IMR-90 (cell line): ENCODE results near the gene HOXB2. TPM values are rescaled to one million over a fixed set of nuclear protein-coding genes. Genes with fewer than 3 reads are reported as not detected.

Experiments used
- ATAC-seq: fragments of 200-7000 bp; cut with Tn5 transposase; 2 replicates; pipeline ENCODE4 v1.9.1; 2020; ENCODE audit warnings: low read depth, mild to moderate bottlenecking, moderate library complexity
- BruUV-seq: library from RNA; stranded (reverse); fragments of 400-500 nt; replicated peaks from 2 replicates; lab custom pipeline; 2021; lab: Mats Ljungman, UMichigan
- CTCF ChIA-PET: fragments of 300-600 bp; formaldehyde crosslinking; extraction: SDS; loops from one replicate; lab custom pipeline; 2021; ENCODE audit warnings: antibody characterized with exemption; lab: Yijun Ruan, JAX
- POLR2A ChIA-PET: fragments of 300-600 bp; sonication (Branson Sonifier 250); formaldehyde crosslinking; loops from one replicate; lab custom pipeline; 2022; ENCODE audit warnings: antibody characterized with exemption; ENCODE audit not compliant: unreplicated experiment; lab: Charles Lee
- DNase-seq: peaks from one replicate; pipeline ENCODE4 v3.0.0; 2013
- H2AFZ ChIP-seq: replicated peaks from 2 replicates; pipeline ENCODE3; 2013; ENCODE audit warnings: low read length, mild to moderate bottlenecking; ENCODE audit not compliant: poor library complexity
- H2AK5ac ChIP-seq: 2 replicates; pipeline ENCODE4 v1.6.1; 2013; ENCODE audit warnings: low read depth, low read length, inconsistent platforms
- H2AK9ac ChIP-seq: replicated peaks from 2 replicates; pipeline ENCODE3; 2013; ENCODE audit warnings: mild to moderate bottlenecking, low read depth, low read length, moderate library complexity; ENCODE audit not compliant: poor library complexity
- H2BK120ac ChIP-seq: 2 replicates; pipeline ENCODE4 v1.6.1; 2013; ENCODE audit warnings: low read depth, low read length, inconsistent platforms
- H2BK15ac ChIP-seq: 3 replicates; pipeline ENCODE4 v1.6.1; 2013; ENCODE audit warnings: low read depth, low read length, inconsistent platforms
- H2BK20ac ChIP-seq: 2 replicates; pipeline ENCODE4 v1.6.1; 2013; ENCODE audit warnings: low read depth, mild to moderate bottlenecking, inconsistent platforms, low read length, moderate library complexity
- H2BK5ac ChIP-seq: 2 replicates; pipeline ENCODE4 v1.6.1; 2013; ENCODE audit warnings: mild to moderate bottlenecking, low read depth, low read length, inconsistent platforms; ENCODE audit not compliant: poor library complexity, severe bottlenecking
- H3K14ac ChIP-seq: replicated peaks from 2 replicates; pipeline ENCODE4 v1.6.1; 2013; ENCODE audit warnings: low read depth, low read length, inconsistent platforms
- H3K18ac ChIP-seq: 2 replicates; pipeline ENCODE4 v1.6.1; 2013; ENCODE audit warnings: low read depth, low read length, control low read depth
- H3K23ac ChIP-seq: 2 replicates; pipeline ENCODE4 v1.6.1; 2013; ENCODE audit warnings: low read depth, low read length, inconsistent platforms
- H3K27ac ChIP-seq: 2 replicates; pipeline ENCODE4 v1.5.1; 2013; ENCODE audit warnings: mild to moderate bottlenecking, control low read depth, low read length; ENCODE audit not compliant: insufficient read depth
- H3K27me3 ChIP-seq: 2 replicates; pipeline ENCODE4 v1.6.1; 2013; ENCODE audit warnings: low read length; ENCODE audit not compliant: control insufficient read depth, insufficient read depth
- H3K36me3 ChIP-seq: 2 replicates; pipeline ENCODE4 v1.6.1; 2013; ENCODE audit warnings: low read length, mixed read lengths; ENCODE audit not compliant: control insufficient read depth, insufficient read depth
- H3K4ac ChIP-seq: 2 replicates; pipeline ENCODE4 v1.6.1; 2013; ENCODE audit warnings: low read depth, low read length, inconsistent platforms
- H3K4me1 ChIP-seq: 2 replicates; pipeline ENCODE4 v1.6.1; 2013; ENCODE audit warnings: low read length, mixed read lengths; ENCODE audit not compliant: control insufficient read depth, insufficient read depth
- H3K4me2 ChIP-seq: 2 replicates; pipeline ENCODE4 v1.6.1; 2013; ENCODE audit warnings: low read depth, mild to moderate bottlenecking, control low read depth, low read length, moderate library complexity
- H3K4me3 ChIP-seq: 2 replicates; pipeline ENCODE4 v1.5.1; 2013; ENCODE audit warnings: low read depth, mild to moderate bottlenecking, control low read depth, low read length, moderate library complexity; ENCODE audit not compliant: insufficient read depth
- H3K56ac ChIP-seq: 2 replicates; pipeline ENCODE4 v1.6.1; 2013; ENCODE audit warnings: low read length, inconsistent platforms; ENCODE audit not compliant: insufficient read depth; ENCODE audit errors: extremely low read depth
- H3K79me1 ChIP-seq, 2 experiments: 2 replicates each; pipeline ENCODE4 v1.6.1; 2013; ENCODE audit warnings: low read length in 2 of 2, inconsistent platforms in 1 of 2, low read depth in 1 of 2
- H3K9ac ChIP-seq: 2 replicates; pipeline ENCODE4 v1.6.1; 2013; ENCODE audit warnings: low read depth, low read length, control low read depth
- H3K9me1 ChIP-seq: 2 replicates; pipeline ENCODE4 v1.6.1; 2013; ENCODE audit warnings: low read length, inconsistent platforms; ENCODE audit not compliant: insufficient read depth
- H3K9me3 ChIP-seq: 2 replicates; pipeline ENCODE4 v1.6.1; 2013; ENCODE audit warnings: low read length; ENCODE audit not compliant: control insufficient read depth, insufficient read depth
- H4K20me1 ChIP-seq: 2 replicates; pipeline ENCODE4 v1.6.1; 2013; ENCODE audit warnings: low read length, inconsistent platforms; ENCODE audit not compliant: insufficient read depth
- H4K5ac ChIP-seq: 2 replicates; pipeline ENCODE4 v1.6.1; 2013; ENCODE audit warnings: mild to moderate bottlenecking, low read depth, low read length, control low read depth
- H4K8ac ChIP-seq, 2 experiments: 2 replicates each; pipeline ENCODE4 v1.6.1; 2013; ENCODE audit warnings: low read depth in 2 of 2, low read length in 2 of 2, control low read depth in 1 of 2, inconsistent platforms in 1 of 2
- H4K91ac ChIP-seq: 2 replicates; pipeline ENCODE4 v1.6.1; 2013; ENCODE audit warnings: low read depth, low read length, inconsistent platforms; ENCODE audit not compliant: insufficient read depth
- CEBPB ChIP-seq: IDR thresholded peaks from 2 replicates; pipeline ENCODE4 v1.6.1; 2012; ENCODE audit warnings: low read depth, low read length, improper control_type of control experiment
- CHD1 ChIP-seq: IDR thresholded peaks from 2 replicates; pipeline ENCODE4 v1.6.1; 2012; ENCODE audit warnings: low read depth, low read length, improper control_type of control experiment
- FOS ChIP-seq: fragments of 150-350 bp; IDR thresholded peaks from 2 replicates; pipeline ENCODE4 v1.6.1; 2016; ENCODE audit warnings: low read depth, low read length
- MXI1 ChIP-seq: IDR thresholded peaks from 2 replicates; pipeline ENCODE4 v1.6.1; 2012; ENCODE audit warnings: low read depth, mild to moderate bottlenecking, low read length, moderate library complexity, borderline replicate concordance
- NFE2L2 ChIP-seq: fragments of 150-350 bp; IDR thresholded peaks from 2 replicates; pipeline ENCODE4 v1.6.1; 2016; ENCODE audit warnings: low read depth, mild to moderate bottlenecking, low read length
- POLR2A ChIP-seq: IDR thresholded peaks from 2 replicates; pipeline ENCODE4 v1.6.1; 2012; ENCODE audit warnings: mild to moderate bottlenecking, low read depth, low read length
- RAD21 ChIP-seq: IDR thresholded peaks from 2 replicates; pipeline ENCODE4 v1.6.1; 2012; ENCODE audit warnings: low read length, improper control_type of control experiment
- RFX5 ChIP-seq: IDR thresholded peaks from 2 replicates; pipeline ENCODE4 v1.8.0; 2012; ENCODE audit warnings: low read depth, mild to moderate bottlenecking, low read length, moderate library complexity
- WGBS, 2 experiments: methylation state at CpG; one replicate each; pipeline versions ENCODE4 v1.1.5 to v1.1.7; 2013; ENCODE audit warnings: missing lambda C conversion rate in 2 of 2; ENCODE audit not compliant: insufficient read length in 1 of 2; ENCODE audit errors: extremely low coverage in 2 of 2; 5-methylcytosine and 5-hydroxymethylcytosine counted together
- dilution Hi-C: fragments of 300-500 bp; cut with HindIII; formaldehyde crosslinking; loops from one replicate; pipeline ENCODE4 v1.14.3; 2018; ENCODE audit warnings: low sequenced_read_pairs; ENCODE audit not compliant: unreplicated experiment
- in situ Hi-C: fragments of 300-500 bp; cut with MboI; formaldehyde crosslinking; loops from 3 replicates; pipeline ENCODE4 v1.14.3; 2019; ENCODE audit warnings: low sequenced_read_pairs, inconsistent platforms, mixed read lengths
- intact Hi-C: fragments of 100-400 bp; cut with micrococcal nuclease; formaldehyde crosslinking; loops from 2 replicates; pipeline ENCODE4 v1.10.0; 2022
- polyA plus RNA-seq, 3 experiments: library from polyadenylated mRNA; depleted of rRNA; stranded (reverse); fragments of >200 nt; gene quantifications; 2 replicates each; pipeline ENCODE4 v1.2.3, GENCODE V29; 2012; ENCODE audit warnings: low replicate concordance in 1 of 3
- total RNA-seq: library from RNA; depleted of rRNA; stranded (reverse); fragments of >200 nt; gene quantifications from 2 replicates; pipeline ENCODE4 v1.2.3, GENCODE V29; 2012
- TF ChIP-seq, protein P1 (sequence below): fragments of 150-350 bp; IDR thresholded peaks from 2 replicates; pipeline ENCODE4 v1.6.1; 2017; ENCODE audit warnings: mild to moderate bottlenecking, antibody characterized with exemption, low read length, low read depth
- TF ChIP-seq, protein P2 (sequence below): conservative IDR thresholded peaks from 2 replicates; pipeline ENCODE4 v1.5.1; 2012; ENCODE audit warnings: mild to moderate bottlenecking, low read depth, low read length, improper control_type of control experiment
- TF ChIP-seq, protein P3 (sequence below): fragments of 150-350 bp; IDR thresholded peaks from 2 replicates; pipeline ENCODE4 v1.6.1; 2016; ENCODE audit warnings: low read depth, mild to moderate bottlenecking, low read length, moderate library complexity, borderline replicate concordance

The HOXB2 gene
- total and polyA plus RNA-seq, 2 of the 4 experiments (the other 2 are of a cell fraction) = 2.7 to 29.9 TPM

DNA sequence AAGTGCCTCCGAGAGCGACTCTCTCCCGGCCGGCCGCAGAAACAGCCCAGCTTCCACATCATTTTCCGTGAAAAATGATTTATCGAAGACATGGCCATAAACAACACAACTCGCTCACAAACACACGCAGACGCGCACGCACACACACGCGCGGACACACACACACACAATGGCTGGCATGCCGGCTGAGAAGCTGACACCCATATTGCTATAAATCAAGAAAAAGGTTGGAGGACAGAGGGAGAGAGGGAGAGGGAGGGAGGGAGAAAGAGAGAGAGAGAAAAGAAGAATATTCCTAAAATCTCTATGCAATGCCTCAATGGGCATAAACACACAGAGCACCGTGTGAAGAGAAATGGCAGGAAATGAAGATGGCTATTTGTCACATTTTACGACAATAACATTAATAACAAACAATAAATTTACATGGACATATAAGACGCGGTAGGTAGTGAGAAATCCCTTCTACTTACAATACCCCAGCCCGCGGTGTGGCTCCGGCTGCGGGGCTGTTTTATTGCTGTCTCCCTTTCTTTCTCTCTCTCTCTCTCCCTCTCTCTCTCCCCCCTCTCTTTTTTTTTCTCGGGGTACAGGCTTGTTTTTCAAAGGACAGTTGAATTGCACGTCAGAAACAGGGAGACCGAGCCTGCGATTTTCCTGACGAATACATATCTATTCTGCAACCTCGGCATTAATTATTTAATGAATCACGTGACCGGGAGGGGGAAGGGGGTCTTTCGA lies 23.8 kb upstream of the HOXB2 start (continued):
- TF ChIP-seq FOS (no peak), POLR2A (no peak)

DNA sequence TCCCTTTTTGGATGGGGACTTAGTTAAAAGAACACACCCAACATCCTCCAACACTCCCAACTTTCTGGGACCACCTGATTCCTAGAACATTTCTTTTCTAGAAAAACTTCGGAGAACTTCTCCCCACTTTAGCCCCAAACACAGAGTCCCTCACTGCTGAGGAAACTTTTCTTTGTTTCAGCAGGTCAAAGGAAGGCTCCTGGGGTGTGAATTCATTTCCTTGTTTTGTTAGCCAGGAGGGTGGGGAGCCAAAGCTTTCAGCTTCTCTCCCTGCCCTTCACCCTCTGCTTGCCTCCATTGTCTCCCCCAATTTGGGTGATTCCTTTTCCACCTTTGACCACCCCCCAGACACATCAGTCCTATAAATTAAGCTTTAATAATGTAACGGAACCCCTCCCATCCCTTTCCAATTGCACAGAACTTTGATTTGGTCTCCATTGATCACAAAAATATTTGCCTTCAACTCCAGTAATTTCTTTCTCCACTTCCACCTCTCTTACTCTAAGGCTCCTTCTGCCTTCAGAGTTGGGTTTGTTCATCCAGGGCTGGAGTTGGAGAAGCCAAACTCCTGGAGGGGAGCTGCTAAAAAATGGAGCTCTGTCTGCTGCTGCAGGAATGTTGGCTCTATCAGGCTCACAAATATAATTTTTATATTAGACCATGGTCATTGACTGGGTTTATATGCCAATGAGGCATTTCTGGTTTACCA lies 22.9 kb upstream of the HOXB2 start:
- dilution Hi-C loops (no loop called here), intact Hi-C loops (no loop called here), in situ Hi-C loops (no loop called here)
- peak overlapping the region; percentile 83 for H3K4me2 ChIP-seq
- peak overlapping the region; percentile 96 for H4K91ac ChIP-seq
- peak overlapping the region; percentile 46 for H3K56ac ChIP-seq
- H3K4ac ChIP-seq = peak overlapping the region; percentile 99
- peak overlapping the region; percentile 77 to 92 for H4K8ac ChIP-seq
- H3K36me3 ChIP-seq = peaks cover 51% of the 10 kb centered on the region; the same call in 1 of the 2 replicates
- no CpG with 5 or more reads among the region's 2 CpGs for WGBS, 2 experiments
- peak overlapping the region; percentile 92 for H3K9ac ChIP-seq
- ATAC-seq (no peak), DNase-seq (no peak)
- H3K23ac ChIP-seq = peak overlapping the region; percentile 99
- ChIA-PET CTCF (no interaction called here), POLR2A (interaction anchor here (0.6 to 1.3 kb wide), 3 partner anchors 10 to 26 kb away, joined by 3 to 5 read pairs (median 4); no protein-coding TSS in a partner anchor)
- H3K27ac ChIP-seq = peak overlapping the region; percentile 93
- peak overlapping the region; percentile 47 for H4K5ac ChIP-seq
- peak overlapping the region; percentile 84 for H2AK5ac ChIP-seq
- H2BK120ac ChIP-seq = peak overlapping the region; percentile 83
- BruUV-seq = no TSS peak
- peaks cover 0 to 13% of the 10 kb centered on the region in 2 experiments; a peak in 1 of 4 replicates for H3K79me1 ChIP-seq
- H3K4me3 ChIP-seq = peak overlapping the region; percentile 9; the same call in 1 of the 2 replicates
- H3K9me3 ChIP-seq = no peaks in the 10 kb centered on the region
- peak overlapping the region; percentile 78 for H3K18ac ChIP-seq
- H4K20me1 ChIP-seq = peaks cover 17% of the 10 kb centered on the region
- peak overlapping the region; percentile 47 for H2AK9ac ChIP-seq
- no peak overlapping the region for H2AFZ ChIP-seq
- H3K14ac ChIP-seq = peak overlapping the region; percentile 95
- peak overlapping the region; percentile 89 for H2BK15ac ChIP-seq
- H3K9me1 ChIP-seq = peaks cover 20% of the 10 kb centered on the region
- H3K4me1 ChIP-seq = peaks cover 57% of the 10 kb centered on the region
- H2BK20ac ChIP-seq = peak overlapping the region; percentile 59
- H3K27me3 ChIP-seq = no peaks in the 10 kb centered on the region
- peak overlapping the region; percentile 99 for H2BK5ac ChIP-seq
- no peak for TF ChIP-seq CHD1
- TF ChIP-seq RFX5 = no peak
- TF ChIP-seq, protein P1, sequence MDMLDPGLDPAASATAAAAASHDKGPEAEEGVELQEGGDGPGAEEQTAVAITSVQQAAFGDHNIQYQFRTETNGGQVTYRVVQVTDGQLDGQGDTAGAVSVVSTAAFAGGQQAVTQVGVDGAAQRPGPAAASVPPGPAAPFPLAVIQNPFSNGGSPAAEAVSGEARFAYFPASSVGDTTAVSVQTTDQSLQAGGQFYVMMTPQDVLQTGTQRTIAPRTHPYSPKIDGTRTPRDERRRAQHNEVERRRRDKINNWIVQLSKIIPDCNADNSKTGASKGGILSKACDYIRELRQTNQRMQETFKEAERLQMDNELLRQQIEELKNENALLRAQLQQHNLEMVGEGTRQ = no peak
- no peak for TF ChIP-seq NFE2L2
- no peak for TF ChIP-seq MXI1
- TF ChIP-seq CEBPB = no peak
- TF ChIP-seq FOS = no peak
- TF ChIP-seq RAD21 = no peak
- TF ChIP-seq, protein P2, sequence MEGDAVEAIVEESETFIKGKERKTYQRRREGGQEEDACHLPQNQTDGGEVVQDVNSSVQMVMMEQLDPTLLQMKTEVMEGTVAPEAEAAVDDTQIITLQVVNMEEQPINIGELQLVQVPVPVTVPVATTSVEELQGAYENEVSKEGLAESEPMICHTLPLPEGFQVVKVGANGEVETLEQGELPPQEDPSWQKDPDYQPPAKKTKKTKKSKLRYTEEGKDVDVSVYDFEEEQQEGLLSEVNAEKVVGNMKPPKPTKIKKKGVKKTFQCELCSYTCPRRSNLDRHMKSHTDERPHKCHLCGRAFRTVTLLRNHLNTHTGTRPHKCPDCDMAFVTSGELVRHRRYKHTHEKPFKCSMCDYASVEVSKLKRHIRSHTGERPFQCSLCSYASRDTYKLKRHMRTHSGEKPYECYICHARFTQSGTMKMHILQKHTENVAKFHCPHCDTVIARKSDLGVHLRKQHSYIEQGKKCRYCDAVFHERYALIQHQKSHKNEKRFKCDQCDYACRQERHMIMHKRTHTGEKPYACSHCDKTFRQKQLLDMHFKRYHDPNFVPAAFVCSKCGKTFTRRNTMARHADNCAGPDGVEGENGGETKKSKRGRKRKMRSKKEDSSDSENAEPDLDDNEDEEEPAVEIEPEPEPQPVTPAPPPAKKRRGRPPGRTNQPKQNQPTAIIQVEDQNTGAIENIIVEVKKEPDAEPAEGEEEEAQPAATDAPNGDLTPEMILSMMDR = no peak
- TF ChIP-seq, protein P3, sequence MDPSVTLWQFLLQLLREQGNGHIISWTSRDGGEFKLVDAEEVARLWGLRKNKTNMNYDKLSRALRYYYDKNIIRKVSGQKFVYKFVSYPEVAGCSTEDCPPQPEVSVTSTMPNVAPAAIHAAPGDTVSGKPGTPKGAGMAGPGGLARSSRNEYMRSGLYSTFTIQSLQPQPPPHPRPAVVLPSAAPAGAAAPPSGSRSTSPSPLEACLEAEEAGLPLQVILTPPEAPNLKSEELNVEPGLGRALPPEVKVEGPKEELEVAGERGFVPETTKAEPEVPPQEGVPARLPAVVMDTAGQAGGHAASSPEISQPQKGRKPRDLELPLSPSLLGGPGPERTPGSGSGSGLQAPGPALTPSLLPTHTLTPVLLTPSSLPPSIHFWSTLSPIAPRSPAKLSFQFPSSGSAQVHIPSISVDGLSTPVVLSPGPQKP = no peak
